HG02884 (cell line): ENCODE results near the gene ANKRD33B.
"Not testable (repeated sequence)": the region's sequence is repeated elsewhere in the genome, so short reads cannot be mapped to it uniquely, and the experiment has no call there.

Source experiments
- ATAC-seq: cut with Tn5 transposase; IDR thresholded peaks from one replicate; pipeline ENCODE4 v1.9.1; 2021; ENCODE audit warnings: mild to moderate bottlenecking, moderate library complexity; ENCODE audit not compliant: unreplicated experiment

Gene ANKRD33B

DNA sequence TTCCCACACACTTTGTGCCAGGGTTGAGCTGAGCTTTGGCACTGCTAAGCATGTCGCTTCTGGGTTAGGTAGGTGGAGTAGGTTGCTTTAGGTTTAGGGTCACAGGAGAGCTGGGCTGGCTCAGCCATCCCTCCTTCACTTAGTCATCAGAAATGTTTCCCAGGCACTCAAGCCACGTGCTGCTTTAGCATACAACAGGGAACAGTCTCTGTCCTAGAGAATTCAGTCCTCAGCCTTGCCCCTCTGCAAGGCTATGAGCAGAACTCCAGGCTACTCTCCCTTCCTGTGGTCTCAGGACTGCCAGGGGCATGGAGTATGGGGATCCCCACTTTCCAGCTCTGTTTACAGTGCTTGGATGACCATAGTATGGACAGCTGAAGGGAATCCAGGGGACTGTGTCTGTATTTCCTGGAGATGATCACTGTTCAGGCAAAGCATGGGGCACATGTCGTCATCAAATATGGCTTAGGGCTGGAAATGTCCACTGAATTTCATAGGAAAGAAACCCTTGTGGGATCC, 7.5 kb upstream of the ANKRD33B start:
- no peak for ATAC-seq

DNA sequence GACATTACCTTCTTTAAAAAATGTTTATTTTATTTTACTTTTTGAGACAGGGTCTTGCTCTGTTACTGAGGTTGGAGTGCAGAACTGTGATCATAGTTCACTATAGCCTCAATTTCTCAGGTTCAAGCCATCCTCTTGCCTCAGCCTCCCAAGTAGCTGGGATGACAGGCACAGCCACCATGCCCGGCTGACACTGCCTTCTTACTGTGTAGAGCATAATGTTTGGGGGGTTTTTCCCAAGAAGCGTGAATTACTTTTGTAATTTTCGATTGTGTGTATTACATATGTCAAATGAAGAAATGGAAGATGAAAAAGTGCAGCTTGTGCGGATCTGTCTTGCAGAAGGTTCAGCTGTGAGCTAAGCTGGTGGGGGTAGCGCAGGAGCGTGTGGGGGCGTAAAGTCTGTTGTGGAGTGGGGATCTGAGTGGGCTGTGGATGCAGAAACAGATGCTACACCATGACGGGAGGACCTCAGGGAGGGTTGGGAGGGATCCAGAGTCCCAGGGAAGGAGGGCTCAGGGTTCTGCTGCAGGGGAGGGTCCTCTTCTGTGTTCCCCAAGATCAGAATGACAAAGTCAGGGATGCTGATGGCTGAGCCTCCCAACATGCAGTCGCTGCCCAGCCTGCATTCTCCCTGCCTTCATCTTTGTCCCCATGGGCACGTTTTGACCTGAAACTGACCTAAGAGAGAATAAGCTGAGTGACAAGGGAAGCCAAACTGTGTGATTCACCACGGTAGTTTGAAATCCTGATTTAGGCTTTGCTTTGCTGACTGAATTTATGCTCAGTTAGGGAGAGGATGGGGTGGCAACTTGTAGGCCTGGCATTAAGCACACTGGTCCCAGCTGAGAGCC, 6.8 kb upstream of the ANKRD33B start:
- no peak for ATAC-seq

GRCh38 chr5:10559151-10559550, 4.7 kb upstream of the ANKRD33B start:
- no peak for ATAC-seq

GRCh38 chr5:10559871-10560270, 4.0 kb upstream of the ANKRD33B start:
- ATAC-seq, result no peak

- ATAC-seq, result peak; percentile 32
Observed at GRCh38 chr5:10562201-10563109, 1.4 kb upstream of the ANKRD33B start.

- peak; percentile 22 for ATAC-seq
Observed at GRCh38 chr5:10563110-10563944, 543 bp upstream of the ANKRD33B start.

DNA sequence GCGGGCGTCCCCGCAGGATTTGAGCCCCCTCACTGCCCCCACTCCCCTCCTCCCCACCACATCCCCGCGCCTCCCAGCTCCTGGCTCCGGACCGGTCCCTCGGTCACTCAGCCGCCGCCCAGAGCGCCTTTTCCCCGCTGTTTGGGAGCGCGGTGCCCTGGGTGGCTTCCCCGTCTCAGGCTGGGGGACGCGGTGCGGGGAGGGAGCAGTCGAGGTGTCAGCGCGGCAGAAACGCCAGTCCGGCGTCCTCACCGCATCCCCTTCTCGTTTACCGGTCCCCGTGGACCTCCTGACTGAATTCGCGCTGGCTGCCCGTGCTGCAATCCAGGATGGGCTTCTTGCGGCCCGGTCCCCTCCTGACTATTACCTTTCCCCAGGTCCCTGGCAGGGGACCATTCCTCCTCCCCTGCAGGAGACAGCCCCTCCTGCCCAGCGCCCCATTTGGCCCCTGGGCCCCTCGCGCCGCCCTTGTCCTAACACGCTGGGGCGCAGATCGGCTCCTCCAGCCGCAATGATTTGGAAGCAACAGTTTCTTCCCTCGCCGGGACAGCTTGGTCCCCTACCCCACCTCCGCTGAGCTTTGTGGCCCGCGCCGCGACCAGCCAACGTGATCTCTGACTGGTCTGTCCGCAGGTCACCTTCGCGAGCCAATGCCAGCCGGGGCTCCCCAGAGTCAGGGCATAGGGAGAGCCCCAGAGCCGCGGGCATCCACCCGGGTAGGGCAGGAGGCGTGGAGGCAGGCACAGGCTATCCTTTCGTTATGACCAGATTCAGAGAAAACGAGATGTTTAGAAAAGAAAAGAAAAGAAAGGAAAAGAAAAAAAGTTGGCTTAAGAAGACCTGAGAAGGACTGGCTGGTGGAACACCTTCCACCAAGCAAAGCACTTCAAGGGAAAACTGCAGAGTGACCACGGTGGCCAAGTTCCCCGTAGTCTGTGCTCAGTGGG, 1.2 kb downstream of the ANKRD33B start:
- no peak for ATAC-seq

DNA sequence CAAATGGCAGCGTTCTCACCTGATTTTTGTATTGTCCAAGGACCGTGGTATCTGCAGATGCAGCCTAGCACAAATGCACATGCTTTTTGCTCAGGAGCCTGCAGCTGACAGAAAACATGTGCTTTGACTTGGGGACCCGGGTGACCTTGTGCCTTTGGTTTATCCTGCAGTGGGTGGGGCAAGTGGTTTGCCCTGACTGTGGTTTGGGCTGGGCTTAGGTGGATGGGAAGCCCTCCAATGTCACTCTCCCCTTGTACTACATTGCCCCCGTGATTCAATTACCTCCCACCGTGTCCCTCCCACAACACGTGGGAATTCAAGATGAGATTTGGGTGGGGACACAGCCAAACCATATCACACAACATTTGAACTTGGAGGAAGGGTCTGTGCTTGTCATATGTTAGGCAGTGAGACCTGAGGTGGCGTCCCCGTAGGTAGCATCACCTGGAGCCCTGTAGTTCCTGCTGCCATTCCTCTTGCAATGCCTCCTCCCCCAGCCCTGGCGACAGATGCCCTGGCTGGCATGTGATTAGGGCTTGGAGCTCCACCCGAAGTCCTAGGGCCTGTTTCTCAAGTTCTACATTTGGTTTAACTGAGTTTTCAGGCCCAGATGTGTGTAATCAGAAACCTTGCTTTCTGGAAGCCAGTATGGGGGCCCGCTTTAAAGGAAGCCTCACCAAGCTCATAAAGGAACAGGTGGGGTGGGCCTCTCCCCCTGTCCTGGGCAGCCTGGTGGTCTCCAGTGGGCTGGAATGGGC, 2.1 kb downstream of the ANKRD33B start:
- ATAC-seq, result no peak

- no peak for ATAC-seq
Observed at GRCh38 chr5:10566543-10567068, 2.7 kb downstream of the ANKRD33B start.

DNA sequence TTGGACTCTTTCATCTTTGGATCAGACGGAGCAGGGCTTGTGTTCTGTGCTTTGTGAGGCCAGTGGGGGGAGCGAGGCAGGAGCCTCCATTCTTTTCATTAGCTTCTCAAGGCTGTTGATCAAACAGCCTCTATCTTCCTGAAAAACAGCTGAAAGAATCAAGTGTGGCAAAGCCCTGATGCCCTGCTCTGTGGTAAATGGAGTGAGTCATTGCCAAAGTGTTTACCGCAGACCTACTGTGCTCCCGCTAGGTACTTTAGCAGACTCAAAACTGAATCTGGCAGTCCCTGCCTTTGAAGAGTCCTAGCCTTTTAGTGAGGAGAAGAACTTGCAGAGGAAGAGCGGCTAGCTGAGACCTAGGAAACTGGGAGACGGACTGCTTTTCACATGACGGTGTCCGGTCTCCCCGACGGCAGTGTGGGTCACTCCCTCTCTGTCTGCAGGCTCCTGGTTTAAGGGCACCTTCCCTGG, 3.3 kb downstream of the ANKRD33B start:
- no peak for ATAC-seq

GRCh38 chr5:10567781-10568321, 4.0 kb downstream of the ANKRD33B start:
- no peak for ATAC-seq

GRCh38 chr5:10570540-10570939, 6.7 kb downstream of the ANKRD33B start:
- ATAC-seq, result not testable (repeated sequence)

DNA sequence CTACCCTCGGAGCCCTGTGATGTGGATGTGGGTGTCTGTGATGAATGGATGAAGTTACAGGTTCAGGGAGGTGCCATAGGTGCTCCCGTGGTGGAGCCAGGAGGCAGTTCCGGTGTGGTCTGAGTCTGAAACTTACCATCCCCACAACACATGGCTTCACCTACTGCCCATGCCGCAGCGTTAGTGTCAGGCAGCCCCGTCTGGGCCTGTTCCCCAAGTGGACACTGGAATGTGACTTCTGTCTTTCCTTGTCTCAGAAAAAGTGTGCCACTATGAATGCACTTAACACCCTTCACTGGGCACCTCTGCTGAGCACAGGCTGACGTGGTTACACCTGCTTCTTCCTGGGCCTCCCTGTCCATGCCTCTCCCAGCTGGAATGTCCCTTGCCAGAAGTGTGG, 8.6 kb downstream of the ANKRD33B start:
- no peak for ATAC-seq

- ATAC-seq, result no peak
Observed at GRCh38 chr5:10573487-10574145, 9.7 kb downstream of the ANKRD33B start.

- ATAC-seq, result not testable (repeated sequence)
Observed at GRCh38 chr5:10574879-10575278, 11.0 kb downstream of the ANKRD33B start.

DNA sequence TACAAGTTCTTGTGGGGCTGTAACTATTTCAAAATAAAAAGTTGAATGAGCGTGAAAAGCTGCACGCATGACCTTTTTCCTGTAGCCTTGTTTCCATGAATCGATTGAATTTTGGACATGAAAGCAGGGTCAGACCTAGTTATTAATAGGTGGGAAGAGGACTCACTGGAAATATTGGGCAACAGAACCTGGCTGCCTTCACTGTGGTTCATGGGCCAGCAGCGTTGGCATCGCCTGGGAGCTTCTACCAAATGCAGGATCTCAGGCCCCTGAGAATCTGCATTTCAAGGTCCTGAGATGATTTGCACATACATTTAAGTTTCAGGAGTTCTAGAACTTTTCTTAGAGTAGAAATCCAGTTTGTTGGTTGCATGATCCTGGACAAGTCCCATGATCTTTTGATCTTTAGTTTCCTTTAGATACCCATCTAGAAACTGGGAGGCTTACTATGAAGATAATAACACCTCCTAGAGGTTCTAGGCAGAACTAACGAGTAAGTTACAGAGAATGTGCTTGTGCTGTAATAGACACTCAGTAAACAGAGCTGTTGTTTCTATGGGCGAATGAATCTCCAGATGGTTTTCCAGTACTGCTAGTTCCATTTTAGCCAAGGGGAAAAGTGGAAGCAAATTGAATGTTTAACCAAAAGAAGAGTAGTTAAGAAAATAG, 12.4 kb downstream of the ANKRD33B start:
- ATAC-seq, result no peak

- ATAC-seq, result no peak
Observed at GRCh38 chr5:10576790-10577189, 12.9 kb downstream of the ANKRD33B start.
